AG10803 (cell line): ENCODE data around the gene UCN.
"Not testable (repeated sequence)": the region's sequence is repeated elsewhere in the genome, so short reads cannot be mapped to it uniquely, and the experiment has no call there.

ENCODE experiments used
- DNase-seq: peaks from one replicate; pipeline ENCODE4 v3.0.0; 2010; ENCODE audit warnings: low read depth
- H3K4me3 ChIP-seq: 2 replicates; pipeline ENCODE4 v1.5.1; 2011; ENCODE audit warnings: mild to moderate bottlenecking, low read length, control low read depth
- CTCF ChIP-seq: conservative IDR thresholded peaks from 2 replicates; pipeline ENCODE4 v1.5.1; 2011; ENCODE audit warnings: mild to moderate bottlenecking, low read length, control low read depth, inconsistent platforms

Gene UCN

GRCh38 chr2:27322766-27323595, 14.7 kb upstream of the UCN start, which contains the start of gene MPV17:
TSS of gene MPV17 (minus strand) at chr2:27323097. CDS start at chr2:27322517, 580 bp downstream.
- peak; percentile 92 for DNase-seq
- H3K4me3 ChIP-seq = peak within 1 kb of the TSS; percentile 98
- TF ChIP-seq CTCF = no peak

GRCh38 chr2:27322301-27322765, 14.1 kb upstream of the UCN start:
- peak overlapping the region; percentile 98 for H3K4me3 ChIP-seq
- no peak for TF ChIP-seq CTCF
- DNase-seq = peak; percentile 17

- peak; percentile 98 for DNase-seq
- peak overlapping the region; percentile 15 for H3K4me3 ChIP-seq
- peak; percentile 71 for TF ChIP-seq CTCF
These were observed 12.8 kb upstream of the UCN start for GRCh38 chr2:27320958-27321543.

GRCh38 chr2:27319839-27320238, 11.6 kb upstream of the UCN start:
- DNase-seq, H3K4me3 ChIP-seq: not testable (repeated sequence)

GRCh38 chr2:27316655-27317412, 8.6 kb upstream of the UCN start:
- H3K4me3 ChIP-seq = no peak overlapping the region
- DNase-seq = no peak
- TF ChIP-seq CTCF = no peak

- no peak for TF ChIP-seq CTCF
- DNase-seq = no peak
- H3K4me3 ChIP-seq = no peak overlapping the region
These were observed 6.9 kb upstream of the UCN start for GRCh38 chr2:27315122-27315521.

- no peak overlapping the region for H3K4me3 ChIP-seq
- no peak for DNase-seq
- no peak for TF ChIP-seq CTCF
These were observed 6.5 kb upstream of the UCN start for GRCh38 chr2:27314709-27315108.
